DOHH2 (cell line): ENCODE data around the gene VWA1.

Experiments
- H3F3A ChIP-seq: fragments of 200-600 bp; sonication (generic), shearing (Covaris generic); 2 replicates; pipeline ENCODE4 v1.6.0; 2016; ENCODE audit warnings: antibody characterized with exemption, mild to moderate bottlenecking; ENCODE audit not compliant: control insufficient read depth, insufficient read depth
- H3K27ac ChIP-seq: fragments of 200-600 bp; sonication (generic); 2 replicates; pipeline ENCODE4 v1.5.1; 2014; ENCODE audit warnings: low read depth, mild to moderate bottlenecking, low read length, moderate library complexity
- H3K27me3 ChIP-seq: fragments of 200-600 bp; sonication (generic); 2 replicates; pipeline ENCODE4 v1.6.1; 2014; ENCODE audit warnings: mild to moderate bottlenecking, low read length, mixed read lengths; ENCODE audit not compliant: control insufficient read depth
- H3K36me3 ChIP-seq: fragments of 200-600 bp; sonication (generic); 2 replicates; pipeline ENCODE4 v1.6.1; 2014; ENCODE audit warnings: mild to moderate bottlenecking, low read length, moderate library complexity, mixed read lengths; ENCODE audit not compliant: control insufficient read depth
- H3K4me1 ChIP-seq: fragments of 200-600 bp; sonication (generic); 2 replicates; pipeline ENCODE4 v1.6.1; 2014; ENCODE audit warnings: mild to moderate bottlenecking, low read length, mixed read lengths; ENCODE audit not compliant: control insufficient read depth
- H3K4me2 ChIP-seq: fragments of 200-600 bp; sonication (generic); 2 replicates; pipeline ENCODE4 v1.6.0; 2014; ENCODE audit warnings: mild to moderate bottlenecking, low read length, moderate library complexity
- H3K4me3 ChIP-seq: fragments of 200-600 bp; sonication (generic); 2 replicates; pipeline ENCODE4 v1.5.1; 2014; ENCODE audit warnings: mild to moderate bottlenecking, low read length, mixed read lengths
- H3K79me2 ChIP-seq: fragments of 200-600 bp; sonication (generic); 2 replicates; pipeline ENCODE4 v1.6.1; 2014; ENCODE audit warnings: mild to moderate bottlenecking, low read length, mixed read lengths; ENCODE audit not compliant: control insufficient read depth
- H3K9me2 ChIP-seq: fragments of 200-600 bp; sonication (generic); replicated peaks from 2 replicates; pipeline ENCODE4 v1.6.1; 2014; ENCODE audit warnings: mild to moderate bottlenecking, low read length, mixed read lengths; ENCODE audit not compliant: control insufficient read depth
- H3K9me3 ChIP-seq: fragments of 200-600 bp; sonication (generic); 2 replicates; pipeline ENCODE4 v1.6.1; 2014; ENCODE audit warnings: antibody characterized with exemption, low read length, mixed read lengths; ENCODE audit not compliant: control insufficient read depth, insufficient read depth
- H4K20me1 ChIP-seq: fragments of 200-600 bp; sonication (generic); 2 replicates; pipeline ENCODE4 v1.6.0; 2014; ENCODE audit warnings: low read depth, mild to moderate bottlenecking, antibody characterized with exemption, low read length, moderate library complexity; ENCODE audit not compliant: control insufficient read depth, insufficient read depth
- EZH2phosphoT487 ChIP-seq: fragments of 200-600 bp; sonication (generic); IDR thresholded peaks from 2 replicates; pipeline ENCODE4 v1.6.1; 2017; ENCODE audit warnings: borderline replicate concordance, mild to moderate bottlenecking, antibody characterized with exemption, low read length, moderate library complexity, mixed read lengths
- TF ChIP-seq, protein P1 (sequence below): fragments of 200-600 bp; sonication (generic); IDR thresholded peaks from one replicate; pipeline ENCODE4 v1.5.1; 2014; ENCODE audit warnings: antibody characterized with exemption, mild to moderate bottlenecking, low read depth, low read length; ENCODE audit not compliant: poor library complexity, severe bottlenecking

VWA1 gene

DNA sequence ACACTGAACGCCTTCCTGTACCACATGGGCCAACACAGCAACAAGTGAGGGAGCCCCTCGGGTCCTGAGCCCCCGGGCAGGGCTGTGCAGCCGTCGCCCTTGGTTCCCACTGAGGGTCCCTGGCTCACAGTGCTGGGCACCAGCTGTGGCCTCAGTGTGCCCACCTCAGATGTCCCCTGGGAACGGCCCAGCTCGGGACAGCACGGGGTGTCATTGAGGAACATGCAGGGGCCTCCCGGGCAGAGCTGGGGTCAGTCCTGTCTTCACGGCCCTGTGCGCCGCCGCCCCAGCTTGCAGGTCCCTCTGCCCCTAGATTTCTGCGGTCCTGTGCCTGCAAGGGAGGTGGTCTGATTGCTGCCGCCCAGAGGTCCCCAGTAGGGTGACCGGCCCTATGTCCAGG is 53.7 kb downstream of the VWA1 start:
- H3K36me3 ChIP-seq = peaks cover 69% of the 10 kb centered on the region
- H3K9me2 ChIP-seq = no peaks in the 10 kb centered on the region
- no peaks in the 10 kb centered on the region for H3K79me2 ChIP-seq
- H3K4me1 ChIP-seq = no peaks in the 10 kb centered on the region
- H3F3A ChIP-seq = no peaks in the 10 kb centered on the region
- no peak for TF ChIP-seq EZH2phosphoT487
- TF ChIP-seq, protein P1, sequence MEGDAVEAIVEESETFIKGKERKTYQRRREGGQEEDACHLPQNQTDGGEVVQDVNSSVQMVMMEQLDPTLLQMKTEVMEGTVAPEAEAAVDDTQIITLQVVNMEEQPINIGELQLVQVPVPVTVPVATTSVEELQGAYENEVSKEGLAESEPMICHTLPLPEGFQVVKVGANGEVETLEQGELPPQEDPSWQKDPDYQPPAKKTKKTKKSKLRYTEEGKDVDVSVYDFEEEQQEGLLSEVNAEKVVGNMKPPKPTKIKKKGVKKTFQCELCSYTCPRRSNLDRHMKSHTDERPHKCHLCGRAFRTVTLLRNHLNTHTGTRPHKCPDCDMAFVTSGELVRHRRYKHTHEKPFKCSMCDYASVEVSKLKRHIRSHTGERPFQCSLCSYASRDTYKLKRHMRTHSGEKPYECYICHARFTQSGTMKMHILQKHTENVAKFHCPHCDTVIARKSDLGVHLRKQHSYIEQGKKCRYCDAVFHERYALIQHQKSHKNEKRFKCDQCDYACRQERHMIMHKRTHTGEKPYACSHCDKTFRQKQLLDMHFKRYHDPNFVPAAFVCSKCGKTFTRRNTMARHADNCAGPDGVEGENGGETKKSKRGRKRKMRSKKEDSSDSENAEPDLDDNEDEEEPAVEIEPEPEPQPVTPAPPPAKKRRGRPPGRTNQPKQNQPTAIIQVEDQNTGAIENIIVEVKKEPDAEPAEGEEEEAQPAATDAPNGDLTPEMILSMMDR = no peak
- H3K4me3 ChIP-seq = no peak overlapping the region
- no peaks in the 10 kb centered on the region for H4K20me1 ChIP-seq
- H3K9me3 ChIP-seq = peaks cover 7% of the 10 kb centered on the region; the same call in 1 of the 2 replicates
- no peak overlapping the region for H3K27ac ChIP-seq
- H3K27me3 ChIP-seq = no peaks in the 10 kb centered on the region
- no peak overlapping the region for H3K4me2 ChIP-seq

DNA sequence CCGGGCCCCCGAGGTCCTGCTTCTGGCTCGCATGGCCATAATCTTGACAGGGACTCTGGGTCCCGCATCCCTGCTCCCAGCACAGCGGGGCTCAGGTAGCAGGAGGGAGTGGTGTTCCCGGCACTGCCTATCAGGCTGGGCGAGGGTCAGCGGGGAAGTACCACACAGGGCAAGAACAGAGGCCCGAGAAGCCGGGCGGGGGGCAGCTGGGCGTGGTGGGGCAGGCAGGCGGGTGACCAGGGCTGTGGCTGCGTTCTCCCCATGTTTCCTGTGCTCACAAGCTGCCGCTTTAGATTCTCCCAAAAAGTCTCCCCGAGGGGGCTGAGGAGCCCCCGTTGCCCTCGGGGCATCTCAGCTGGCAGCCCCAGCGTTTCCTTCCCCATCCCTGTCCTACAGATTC is 54.4 kb downstream of the VWA1 start:
- Histone ChIP-seq H3K9me3 (peaks cover 7% of the 10 kb centered on the region; the same call in 1 of the 2 replicates), H4K20me1 (no peaks in the 10 kb centered on the region), H3K4me2 (no peak overlapping the region), H3K79me2 (no peaks in the 10 kb centered on the region), H3K27ac (no peak overlapping the region), H3K4me1 (no peaks in the 10 kb centered on the region), H3K4me3 (no peak overlapping the region), H3K36me3 (peaks cover 66% of the 10 kb centered on the region), H3F3A (no peaks in the 10 kb centered on the region), H3K9me2 (no peaks in the 10 kb centered on the region), H3K27me3 (no peaks in the 10 kb centered on the region)
- TF ChIP-seq, protein P1 = no peak
- TF ChIP-seq EZH2phosphoT487 = no peak

- H3K4me3 ChIP-seq = no peak overlapping the region
- no peak overlapping the region for H3K27ac ChIP-seq
- no peaks in the 10 kb centered on the region for H3F3A ChIP-seq
- H3K79me2 ChIP-seq = no peaks in the 10 kb centered on the region
- H3K4me2 ChIP-seq = no peak overlapping the region
- H3K9me3 ChIP-seq = peaks cover 7% of the 10 kb centered on the region; the same call in 1 of the 2 replicates
- H3K4me1 ChIP-seq = no peaks in the 10 kb centered on the region
- TF ChIP-seq EZH2phosphoT487 = no peak
- TF ChIP-seq, protein P1 = no peak
- no peaks in the 10 kb centered on the region for H4K20me1 ChIP-seq
- H3K9me2 ChIP-seq = no peaks in the 10 kb centered on the region
- H3K27me3 ChIP-seq = no peaks in the 10 kb centered on the region
- H3K36me3 ChIP-seq = peaks cover 65% of the 10 kb centered on the region
Observed at GRCh38 chr1:1490633-1491230, 55.2 kb downstream of the VWA1 start.
